Activated CD4-positive, alpha-beta T cell treated with anti-CD3 and anti-CD28 coated beads, Interleukin-2, amount 10 ng/mL, durations not matched to agents 7 days and 5 days (primary cell): ENCODE data around the gene CCR9. TPM values are rescaled to one million over a fixed set of nuclear protein-coding genes. Genes with fewer than 3 reads are reported as not detected.

ENCODE experiments used
- CTCF ChIA-PET: fragments of 350-600 bp; sonication (Branson Sonifier 250); formaldehyde crosslinking; loops from one replicate; lab custom pipeline; 2021; ENCODE audit warnings: antibody characterized with exemption; lab: Charles Lee
- POLR2A ChIA-PET: fragments of 350-600 bp; sonication (Branson Sonifier 250); formaldehyde crosslinking; loops from one replicate; lab custom pipeline; 2021; ENCODE audit warnings: antibody characterized with exemption; lab: Charles Lee
- DNase-seq: peaks from one replicate; pipeline ENCODE4 v3.0.0-alpha.2; 2020
- H3K27ac Mint-ChIP-seq: one replicate; pipeline ENCODE4 v1.8.0; 2021; ENCODE audit warnings: mild to moderate bottlenecking, moderate library complexity, mixed read lengths
- H3K27me3 Mint-ChIP-seq: one replicate; pipeline ENCODE4 v1.8.0; 2021; ENCODE audit warnings: mixed read lengths
- H3K36me3 Mint-ChIP-seq: one replicate; pipeline ENCODE4 v1.8.0; 2021; ENCODE audit warnings: low read depth, mixed read lengths
- H3K4me1 Mint-ChIP-seq: one replicate; pipeline ENCODE4 v1.8.0; 2021; ENCODE audit warnings: mixed read lengths
- H3K4me3 Mint-ChIP-seq: one replicate; pipeline ENCODE4 v1.8.0; 2021; ENCODE audit warnings: mild to moderate bottlenecking, moderate library complexity, mixed read lengths
- H3K9me3 Mint-ChIP-seq: one replicate; pipeline ENCODE4 v1.8.0; 2021; ENCODE audit warnings: mixed read lengths
- total RNA-seq, 2 experiments: library from RNA; stranded (reverse); gene quantifications; one replicate each; pipeline ENCODE4 v1.2.3, GENCODE V29; 2021

Gene CCR9
- total RNA-seq, 2 experiments from 2014 or later = 0.15 TPM; not detected in 1

DNA sequence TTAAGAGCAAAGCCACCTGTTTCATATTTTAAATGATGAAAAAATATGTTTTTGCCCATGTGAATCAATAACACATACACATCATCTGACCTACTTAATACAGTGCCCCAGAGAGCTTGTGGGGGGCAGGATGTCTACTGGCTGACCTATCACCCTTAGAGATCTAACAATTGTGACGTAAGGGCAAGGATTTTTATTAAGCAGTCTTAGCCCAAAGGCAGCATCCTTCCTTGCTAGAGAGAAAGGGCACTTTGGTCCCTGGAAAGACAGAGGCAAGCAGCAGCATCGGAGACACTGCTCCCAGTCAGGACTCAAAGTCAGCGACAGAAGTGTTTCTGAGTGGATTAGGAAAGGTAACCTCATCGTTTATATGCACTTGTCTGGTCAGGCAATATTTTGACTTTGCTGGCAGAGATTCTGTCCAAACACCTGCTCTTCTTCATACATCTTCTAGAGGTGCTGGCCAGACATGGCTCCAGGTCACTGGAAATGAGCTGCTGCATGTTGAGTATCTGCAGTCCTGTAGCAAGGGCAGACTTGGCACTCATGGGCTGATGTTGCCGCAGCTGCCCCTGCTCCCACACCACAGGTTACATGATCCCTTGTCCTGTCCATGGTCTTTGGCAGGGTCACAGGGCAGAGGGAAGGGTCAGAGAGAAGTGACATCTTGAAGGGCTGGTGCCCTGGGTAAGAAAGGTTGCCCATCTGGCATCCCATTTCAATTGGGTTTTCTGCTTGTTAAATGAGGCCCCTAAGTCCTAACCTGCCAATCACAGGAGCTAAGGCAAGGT, 58.7 kb downstream of the CCR9 start:
- Mint-ChIP-seq H3K9me3 (no peaks in the 10 kb centered on the region), H3K27me3 (no peaks in the 10 kb centered on the region), H3K27ac (peak overlapping the region; percentile 4), H3K4me3 (peak overlapping the region; percentile 61), H3K4me1 (peaks cover 77% of the 10 kb centered on the region), H3K36me3 (peaks cover 83% of the 10 kb centered on the region)
- ChIA-PET CTCF (interaction anchor here (0.9 to 1.8 kb wide), 7 partner anchors 22 to 136 kb away, joined by 3 to 7 read pairs (median 4); no protein-coding TSS in a partner anchor), POLR2A (no interaction called here)
- no peak for DNase-seq

- H3K27me3 Mint-ChIP-seq = no peaks in the 10 kb centered on the region
- peaks cover 81% of the 10 kb centered on the region for H3K36me3 Mint-ChIP-seq
- no peaks in the 10 kb centered on the region for H3K9me3 Mint-ChIP-seq
- DNase-seq = no peak
- POLR2A ChIA-PET = interaction anchor here (0.6 kb wide), 1 partner anchor 100 kb away, joined by 4 read pairs; no protein-coding TSS in a partner anchor
- CTCF ChIA-PET = interaction anchor here (0.6 to 1.8 kb wide), 4 partner anchors 8 to 27 kb away, joined by 3 to 5 read pairs (median 4); no protein-coding TSS in a partner anchor
- peak overlapping the region; percentile 66 for H3K27ac Mint-ChIP-seq
- H3K4me3 Mint-ChIP-seq = peak overlapping the region; percentile 19
- peaks cover 85% of the 10 kb centered on the region for H3K4me1 Mint-ChIP-seq
Measured at GRCh38 chr3:45946307-45946706, 60.0 kb downstream of the CCR9 start.

- H3K27me3 Mint-ChIP-seq = no peaks in the 10 kb centered on the region
- H3K36me3 Mint-ChIP-seq = peaks cover 83% of the 10 kb centered on the region
- ChIA-PET POLR2A (no interaction called here), CTCF (interaction anchor here (1.1 to 1.3 kb wide), 2 partner anchors 8 to 16 kb away, joined by 3 to 4 read pairs; no protein-coding TSS in a partner anchor)
- DNase-seq = no peak
- H3K4me3 Mint-ChIP-seq = no peak overlapping the region
- H3K4me1 Mint-ChIP-seq = peaks cover 88% of the 10 kb centered on the region
- peak overlapping the region; percentile 66 for H3K27ac Mint-ChIP-seq
- H3K9me3 Mint-ChIP-seq = no peaks in the 10 kb centered on the region
Measured at GRCh38 chr3:45946875-45947274, 60.5 kb downstream of the CCR9 start.

GRCh38 chr3:45947361-45947760, 61.0 kb downstream of the CCR9 start:
- H3K4me1 Mint-ChIP-seq = peaks cover 88% of the 10 kb centered on the region
- POLR2A ChIA-PET = no interaction called here

GRCh38 chr3:45948311-45948781, 62.0 kb downstream of the CCR9 start:
- peaks cover 88% of the 10 kb centered on the region for H3K36me3 Mint-ChIP-seq
- POLR2A ChIA-PET = no interaction called here
- no peak overlapping the region for H3K4me3 Mint-ChIP-seq
- H3K27me3 Mint-ChIP-seq = no peaks in the 10 kb centered on the region
- CTCF ChIA-PET = interaction anchor here (1.0 to 1.9 kb wide), 6 partner anchors 9 to 184 kb away, joined by 3 to 9 read pairs (median 4); no protein-coding TSS in a partner anchor
- no peaks in the 10 kb centered on the region for H3K9me3 Mint-ChIP-seq
- peak overlapping the region; percentile 43 for H3K27ac Mint-ChIP-seq
- H3K4me1 Mint-ChIP-seq = peaks cover 81% of the 10 kb centered on the region
- no peak for DNase-seq

More at GRCh38 chr3:45947361-45947760, 61.0 kb downstream of the CCR9 start:
- H3K27me3 Mint-ChIP-seq = no peaks in the 10 kb centered on the region
- H3K4me3 Mint-ChIP-seq = no peak overlapping the region
- CTCF ChIA-PET = interaction anchor here (1.1 to 1.9 kb wide), 7 partner anchors 9 to 185 kb away, joined by 3 to 9 read pairs (median 4); no protein-coding TSS in a partner anchor
- H3K27ac Mint-ChIP-seq = no peak overlapping the region
- DNase-seq = no peak
- H3K9me3 Mint-ChIP-seq = no peaks in the 10 kb centered on the region
- H3K36me3 Mint-ChIP-seq = peaks cover 84% of the 10 kb centered on the region

GRCh38 chr3:45948881-45949280, 62.5 kb downstream of the CCR9 start:
- no peaks in the 10 kb centered on the region for H3K9me3 Mint-ChIP-seq
- DNase-seq = no peak
- peaks cover 92% of the 10 kb centered on the region for H3K36me3 Mint-ChIP-seq
- H3K4me3 Mint-ChIP-seq = no peak overlapping the region
- ChIA-PET POLR2A (no interaction called here), CTCF (interaction anchor here (1.0 to 1.9 kb wide), 3 partner anchors 13 to 130 kb away, joined by 3 to 9 read pairs (median 6); no protein-coding TSS in a partner anchor)
- peak overlapping the region; percentile 52 for H3K27ac Mint-ChIP-seq
- peaks cover 76% of the 10 kb centered on the region for H3K4me1 Mint-ChIP-seq
- no peaks in the 10 kb centered on the region for H3K27me3 Mint-ChIP-seq

GRCh38 chr3:45949432-45949831, 63.1 kb downstream of the CCR9 start:
- no peak for DNase-seq
- Mint-ChIP-seq H3K27ac (peak overlapping the region; percentile 87), H3K36me3 (peaks cover 97% of the 10 kb centered on the region), H3K27me3 (no peaks in the 10 kb centered on the region), H3K4me3 (no peak overlapping the region), H3K9me3 (no peaks in the 10 kb centered on the region), H3K4me1 (peaks cover 73% of the 10 kb centered on the region)
- CTCF ChIA-PET = interaction anchor here (0.6 to 3.6 kb wide), 3 partner anchors 18 to 456 kb away, joined by 3 to 20 read pairs (median 4); no protein-coding TSS in a partner anchor
- POLR2A ChIA-PET = no interaction called here

DNA sequence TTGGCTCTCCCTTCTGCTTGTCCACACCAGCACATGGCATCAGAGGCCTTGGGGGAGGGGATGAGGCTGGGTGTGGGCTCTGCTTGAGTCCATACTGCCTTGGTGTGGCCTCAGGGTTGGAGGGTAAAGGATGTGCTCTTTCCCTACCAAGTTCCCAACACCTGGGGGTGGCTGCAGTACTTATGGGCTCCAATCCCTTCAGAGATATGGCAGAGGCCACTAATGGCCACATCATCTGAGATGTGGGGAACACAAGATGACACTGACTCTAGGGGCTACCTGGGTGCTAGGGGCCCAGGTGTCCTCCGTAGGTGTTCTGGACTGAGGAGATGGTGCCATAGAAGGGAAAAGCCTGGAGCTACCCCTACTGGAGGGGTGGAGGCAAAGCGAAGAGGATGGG, 63.8 kb downstream of the CCR9 start:
- POLR2A ChIA-PET = no interaction called here
- Mint-ChIP-seq H3K4me3 (no peak overlapping the region), H3K4me1 (peaks cover 67% of the 10 kb centered on the region)

DNA sequence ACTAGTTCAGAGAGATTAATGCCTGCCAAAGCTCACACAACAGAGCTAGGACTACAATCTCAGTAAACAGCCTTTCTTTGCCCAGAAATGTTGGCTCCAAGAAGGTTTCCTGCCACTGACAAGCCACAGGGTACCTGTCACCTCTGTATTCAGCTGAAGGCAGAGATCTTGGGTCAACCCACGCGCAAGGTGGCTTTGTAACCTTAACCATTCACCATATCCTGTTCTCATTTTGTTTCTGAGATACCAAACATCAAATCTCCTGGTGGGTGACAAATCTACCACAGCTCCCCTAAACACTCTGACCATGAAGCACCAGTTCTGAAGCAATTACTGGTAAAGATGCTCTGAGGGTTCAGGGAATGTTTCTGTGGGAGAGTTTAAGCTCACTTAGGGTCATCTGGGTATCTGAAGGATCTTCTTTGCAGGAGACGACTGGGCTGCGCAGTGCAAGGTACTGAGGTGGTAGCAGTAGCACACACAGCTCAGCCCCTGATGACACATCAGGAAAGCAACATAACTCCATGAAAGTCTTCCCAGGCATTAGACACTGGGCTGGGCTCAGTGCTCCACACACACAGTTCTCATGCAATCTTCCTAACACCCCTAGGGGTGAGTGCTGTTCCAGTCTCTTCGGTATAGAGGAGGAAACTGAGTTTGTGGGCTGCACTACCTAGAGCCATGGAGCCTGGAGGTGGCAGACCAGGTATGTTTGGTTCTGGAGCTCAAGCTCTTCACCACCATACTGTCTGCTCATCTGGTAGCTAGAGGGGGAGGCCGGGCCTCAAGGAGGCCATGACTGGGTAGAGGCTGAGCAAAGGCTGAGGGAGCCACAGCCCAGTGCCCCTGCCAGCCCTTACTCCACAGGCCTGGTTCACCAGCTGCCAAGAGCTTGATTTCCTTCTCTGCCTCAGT, 64.6 kb downstream of the CCR9 start:
- Mint-ChIP-seq H3K9me3 (no peaks in the 10 kb centered on the region), H3K36me3 (peaks cover 97% of the 10 kb centered on the region), H3K27ac (peak overlapping the region; percentile 87), H3K4me1 (peaks cover 61% of the 10 kb centered on the region), H3K4me3 (peak overlapping the region; percentile 1), H3K27me3 (no peaks in the 10 kb centered on the region)
- DNase-seq = peak; percentile 76
- CTCF ChIA-PET = interaction anchor here (0.6 to 4.2 kb wide), 16 partner anchors 9 to 237 kb away, joined by 3 to 20 read pairs (median 4); no protein-coding TSS in a partner anchor
- POLR2A ChIA-PET = interaction anchor here (0.7 to 1.0 kb wide), 2 partner anchors 11 to 45 kb away, joined by 3 read pairs; no protein-coding TSS in a partner anchor

More for the DNA sequence above, 63.8 kb downstream of the CCR9 start:
- Mint-ChIP-seq H3K27ac (peak overlapping the region; percentile 87), H3K27me3 (no peaks in the 10 kb centered on the region), H3K9me3 (no peaks in the 10 kb centered on the region), H3K36me3 (peaks cover 97% of the 10 kb centered on the region)
- DNase-seq = no peak
- CTCF ChIA-PET = interaction anchor here (0.8 to 4.2 kb wide), 15 partner anchors 10 to 129 kb away, joined by 3 to 20 read pairs (median 5); no protein-coding TSS in a partner anchor

GRCh38 chr3:45951946-45952345, 65.6 kb downstream of the CCR9 start:
- no peak for DNase-seq
- H3K36me3 Mint-ChIP-seq = peaks cover 94% of the 10 kb centered on the region
- H3K9me3 Mint-ChIP-seq = no peaks in the 10 kb centered on the region
- peaks cover 51% of the 10 kb centered on the region for H3K4me1 Mint-ChIP-seq
- no peaks in the 10 kb centered on the region for H3K27me3 Mint-ChIP-seq
- H3K4me3 Mint-ChIP-seq = no peak overlapping the region
- peak overlapping the region; percentile 87 for H3K27ac Mint-ChIP-seq
- POLR2A ChIA-PET = interaction anchor here (1.0 kb wide), 1 partner anchor 10 kb away, joined by 3 read pairs; no protein-coding TSS in a partner anchor
- CTCF ChIA-PET = interaction anchor here (0.6 to 4.2 kb wide), 10 partner anchors 8 to 611 kb away, joined by 3 to 20 read pairs (median 8); no protein-coding TSS in a partner anchor

- CTCF ChIA-PET = interaction anchor here (0.6 to 4.2 kb wide), 9 partner anchors 10 to 127 kb away, joined by 3 to 20 read pairs (median 8); no protein-coding TSS in a partner anchor
- Mint-ChIP-seq H3K4me1 (peaks cover 47% of the 10 kb centered on the region), H3K27ac (no peak overlapping the region), H3K36me3 (peaks cover 94% of the 10 kb centered on the region), H3K4me3 (no peak overlapping the region), H3K27me3 (no peaks in the 10 kb centered on the region), H3K9me3 (no peaks in the 10 kb centered on the region)
- no peak for DNase-seq
- POLR2A ChIA-PET = no interaction called here
Measured at GRCh38 chr3:45952456-45952855, 66.1 kb downstream of the CCR9 start.
